ENCODE results near the gene ANP32E. TPM values are rescaled to one million over a fixed set of nuclear protein-coding genes. Genes with fewer than 3 reads are reported as not detected.

The ANP32E gene
- total and polyA plus RNA-seq, 2 of the 4 experiments (the other 2 are of a cell fraction), result 5.9 to 18.4 TPM

DNA sequence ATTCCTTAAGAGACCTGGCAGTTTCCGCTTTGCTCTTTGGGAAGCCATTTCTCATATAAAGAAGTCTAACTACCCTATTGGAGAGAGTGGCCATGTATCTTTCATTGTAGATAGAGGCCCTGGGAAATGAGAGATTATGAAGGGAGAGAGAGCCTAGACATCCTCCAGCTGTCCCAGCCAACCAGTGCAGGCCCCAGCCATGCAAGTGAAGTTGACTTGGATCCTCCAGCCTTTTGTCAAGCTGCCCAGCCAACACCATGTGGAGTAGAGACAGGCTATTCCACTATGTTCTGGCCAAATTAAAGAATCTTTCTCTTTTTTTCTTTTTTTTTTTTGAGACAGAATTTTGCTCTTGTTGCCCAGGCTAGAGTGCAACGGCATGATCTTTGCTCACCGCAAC, 7.1 kb upstream of the ANP32E start:
- no peak overlapping the region for H2BK15ac ChIP-seq (ENCODE audit: low read depth, low read length)
- no peak overlapping the region for H2AK9ac ChIP-seq (replicated peaks; ENCODE audit: low read depth, low read length, poor library complexity)
- no peak overlapping the region for H2BK120ac ChIP-seq (ENCODE audit: low read depth, low read length)
- H4K91ac ChIP-seq (ENCODE audit: insufficient read depth, low read depth, low read length), result no peak overlapping the region
- no peak overlapping the region for H3K23ac ChIP-seq (ENCODE audit: low read depth, low read length)
- no peak overlapping the region for H3K14ac ChIP-seq (replicated peaks; ENCODE audit: low read depth, low read length)
- H2BK5ac ChIP-seq (ENCODE audit: low read depth, low read length, poor library complexity, severe bottlenecking), result no peak overlapping the region
- no peak overlapping the region for H3K4ac ChIP-seq (ENCODE audit: low read depth, low read length)
- no peaks in the 10 kb centered on the region for H3K4me1 ChIP-seq (ENCODE audit: control insufficient read depth, insufficient read depth, low read length)
- no peaks in the 10 kb centered on the region for H3K36me3 ChIP-seq (ENCODE audit: control insufficient read depth, insufficient read depth, low read length)
- H3K9me1 ChIP-seq (ENCODE audit: insufficient read depth, low read length), result no peaks in the 10 kb centered on the region
- no peaks in the 10 kb centered on the region for H4K20me1 ChIP-seq (ENCODE audit: insufficient read depth, low read length)
- no peak overlapping the region for H4K8ac ChIP-seq (ENCODE audit: low read depth in 2 of 2, low read length in 2 of 2)
- dilution Hi-C loops (cut with HindIII; ENCODE audit: low sequenced_read_pairs, unreplicated experiment), result no loop called here
- H3K27ac ChIP-seq (ENCODE audit: insufficient read depth, low read length), result no peak overlapping the region
- no peak overlapping the region for H2AK5ac ChIP-seq (ENCODE audit: low read depth, low read length)
- H3K18ac ChIP-seq (ENCODE audit: low read depth, low read length), result no peak overlapping the region
- BruUV-seq (replicated peaks), result no TSS peak
- H2BK20ac ChIP-seq (ENCODE audit: low read depth, low read length), result no peak overlapping the region
- no peak overlapping the region for H4K5ac ChIP-seq (ENCODE audit: low read depth, low read length)
- no peak overlapping the region for H3K9ac ChIP-seq (ENCODE audit: low read depth, low read length)
- no peak overlapping the region for H3K56ac ChIP-seq (ENCODE audit: extremely low read depth, insufficient read depth, low read length)
- ChIA-PET CTCF (no interaction called here), POLR2A (ENCODE audit: unreplicated experiment) (no interaction called here)
- H3K79me1 ChIP-seq (ENCODE audit: low read depth in 1 of 2, low read length in 2 of 2), result no peaks in the 10 kb centered on the region
- in situ Hi-C loops (cut with MboI; ENCODE audit: low sequenced_read_pairs), result no loop called here
- H3K4me3 ChIP-seq (ENCODE audit: insufficient read depth, low read depth, low read length), result no peak overlapping the region
- no peak for TF ChIP-seq FOS (IDR thresholded peaks at IDR 0.05; ENCODE audit: low read depth, low read length)
- TF ChIP-seq RCOR1 (IDR thresholded peaks at IDR 0.05; ENCODE audit: insufficient replicate concordance, low read length), result no peak
- TF ChIP-seq BHLHE40 (IDR thresholded peaks at IDR 0.05; ENCODE audit: low read depth, low read length), result no peak
- TF ChIP-seq, protein P1, sequence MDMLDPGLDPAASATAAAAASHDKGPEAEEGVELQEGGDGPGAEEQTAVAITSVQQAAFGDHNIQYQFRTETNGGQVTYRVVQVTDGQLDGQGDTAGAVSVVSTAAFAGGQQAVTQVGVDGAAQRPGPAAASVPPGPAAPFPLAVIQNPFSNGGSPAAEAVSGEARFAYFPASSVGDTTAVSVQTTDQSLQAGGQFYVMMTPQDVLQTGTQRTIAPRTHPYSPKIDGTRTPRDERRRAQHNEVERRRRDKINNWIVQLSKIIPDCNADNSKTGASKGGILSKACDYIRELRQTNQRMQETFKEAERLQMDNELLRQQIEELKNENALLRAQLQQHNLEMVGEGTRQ (IDR thresholded peaks at IDR 0.05; ENCODE audit: low read depth, low read length), result no peak
- TF ChIP-seq, protein P2, sequence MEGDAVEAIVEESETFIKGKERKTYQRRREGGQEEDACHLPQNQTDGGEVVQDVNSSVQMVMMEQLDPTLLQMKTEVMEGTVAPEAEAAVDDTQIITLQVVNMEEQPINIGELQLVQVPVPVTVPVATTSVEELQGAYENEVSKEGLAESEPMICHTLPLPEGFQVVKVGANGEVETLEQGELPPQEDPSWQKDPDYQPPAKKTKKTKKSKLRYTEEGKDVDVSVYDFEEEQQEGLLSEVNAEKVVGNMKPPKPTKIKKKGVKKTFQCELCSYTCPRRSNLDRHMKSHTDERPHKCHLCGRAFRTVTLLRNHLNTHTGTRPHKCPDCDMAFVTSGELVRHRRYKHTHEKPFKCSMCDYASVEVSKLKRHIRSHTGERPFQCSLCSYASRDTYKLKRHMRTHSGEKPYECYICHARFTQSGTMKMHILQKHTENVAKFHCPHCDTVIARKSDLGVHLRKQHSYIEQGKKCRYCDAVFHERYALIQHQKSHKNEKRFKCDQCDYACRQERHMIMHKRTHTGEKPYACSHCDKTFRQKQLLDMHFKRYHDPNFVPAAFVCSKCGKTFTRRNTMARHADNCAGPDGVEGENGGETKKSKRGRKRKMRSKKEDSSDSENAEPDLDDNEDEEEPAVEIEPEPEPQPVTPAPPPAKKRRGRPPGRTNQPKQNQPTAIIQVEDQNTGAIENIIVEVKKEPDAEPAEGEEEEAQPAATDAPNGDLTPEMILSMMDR (conservative IDR thresholded peaks at IDR 0.05; ENCODE audit: low read depth, low read length), result no peak
- TF ChIP-seq SMC3 (IDR thresholded peaks at IDR 0.05; ENCODE audit: low read depth, low read length), result no peak
- TF ChIP-seq MXI1 (IDR thresholded peaks at IDR 0.05; ENCODE audit: borderline replicate concordance, low read depth, low read length), result no peak
- no peak for TF ChIP-seq POLR2A (IDR thresholded peaks at IDR 0.05; ENCODE audit: low read depth, low read length)
- no peak for TF ChIP-seq MAZ (IDR thresholded peaks at IDR 0.05; ENCODE audit: borderline replicate concordance, low read depth, low read length)
- intact Hi-C loops (cut with micrococcal nuclease), result no loop called here
- H3K9me3 ChIP-seq (ENCODE audit: control insufficient read depth, insufficient read depth, low read length), result no peaks in the 10 kb centered on the region
- WGBS, 2 experiments (ENCODE audit: extremely low coverage in 2 of 2, insufficient read length in 1 of 2), result no CpG with 5 or more reads among the region's 3 CpGs
- H3K4me2 ChIP-seq (ENCODE audit: low read depth, low read length), result no peak overlapping the region
- no peak overlapping the region for H2AFZ ChIP-seq (replicated peaks; ENCODE audit: low read length, poor library complexity)
- DNase-seq (no peak), ATAC-seq (ENCODE audit: low read depth) (no peak)
- no peaks in the 10 kb centered on the region; the same call in 1 of the 2 replicates for H3K27me3 ChIP-seq (ENCODE audit: control insufficient read depth, insufficient read depth, low read length)

All from IMR-90 (cell line).